GM20431 (cell line): ENCODE measurements around the gene GSTP1.
"Not testable (repeated sequence)": the region's sequence is repeated elsewhere in the genome, so short reads cannot be mapped to it uniquely, and the experiment has no call there.

Source experiments
- in situ Hi-C: fragments of 300-500 bp; cut with MseI, MboI; formaldehyde crosslinking; loops from one replicate; pipeline ENCODE4 v1.15.0; 2020; ENCODE audit warnings: low sequenced_read_pairs; ENCODE audit not compliant: unreplicated experiment

The GSTP1 gene

GRCh38 chr11:67562963-67563704 is 20.5 kb upstream of the GSTP1 start:
- in situ Hi-C loops = no loop called here

DNA sequence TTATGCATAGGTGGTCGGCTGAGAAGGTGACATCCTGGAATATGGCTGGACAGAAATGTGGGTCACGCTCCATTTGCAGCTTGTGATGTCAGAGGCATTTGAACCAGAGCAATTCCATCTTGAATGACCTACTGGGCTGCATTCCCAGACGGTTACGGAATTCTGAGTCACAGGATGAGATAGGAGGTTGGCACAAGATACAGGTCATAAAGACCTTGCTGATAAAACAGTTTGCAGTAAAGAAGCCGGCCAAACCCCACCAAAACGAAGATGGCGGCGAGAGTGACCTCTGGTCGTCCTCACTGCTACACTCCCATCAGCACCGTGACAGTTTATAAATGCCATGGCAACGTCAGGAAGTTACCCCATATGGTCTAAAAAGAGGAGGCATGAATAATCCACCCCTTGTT is 19.9 kb upstream of the GSTP1 start:
- in situ Hi-C loops = not testable (repeated sequence)

GRCh38 chr11:67564230-67564629 is 19.4 kb upstream of the GSTP1 start:
- in situ Hi-C loops = no loop called here

GRCh38 chr11:67571443-67571842 is 12.2 kb upstream of the GSTP1 start:
- in situ Hi-C loops = no loop called here

GRCh38 chr11:67572305-67572704 is 11.3 kb upstream of the GSTP1 start:
- in situ Hi-C loops = no loop called here

GRCh38 chr11:67572747-67573419 is 10.7 kb upstream of the GSTP1 start:
- in situ Hi-C loops = no loop called here

DNA sequence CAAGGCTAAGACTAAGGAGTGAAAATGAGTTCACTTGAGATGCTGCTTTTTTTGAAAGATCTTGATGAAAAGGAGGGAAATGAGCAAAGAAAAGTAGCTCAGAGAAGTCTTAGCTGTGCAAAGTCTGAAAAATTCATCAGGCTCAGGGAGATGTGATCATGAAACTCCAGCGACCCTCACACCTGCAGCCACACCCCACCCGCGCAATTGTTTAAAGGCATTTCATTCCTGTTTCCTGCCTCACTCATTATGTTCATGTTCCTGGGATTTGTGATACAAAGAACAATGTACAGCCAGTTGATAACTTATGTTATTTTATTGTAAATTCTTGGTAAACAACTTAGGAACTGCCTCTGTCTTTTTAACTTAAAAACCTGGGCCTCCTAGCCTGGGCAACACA is 8.7 kb upstream of the GSTP1 start:
- in situ Hi-C loops = no loop called here

GRCh38 chr11:67576735-67577475 is 6.7 kb upstream of the GSTP1 start:
- in situ Hi-C loops = no loop called here

DNA sequence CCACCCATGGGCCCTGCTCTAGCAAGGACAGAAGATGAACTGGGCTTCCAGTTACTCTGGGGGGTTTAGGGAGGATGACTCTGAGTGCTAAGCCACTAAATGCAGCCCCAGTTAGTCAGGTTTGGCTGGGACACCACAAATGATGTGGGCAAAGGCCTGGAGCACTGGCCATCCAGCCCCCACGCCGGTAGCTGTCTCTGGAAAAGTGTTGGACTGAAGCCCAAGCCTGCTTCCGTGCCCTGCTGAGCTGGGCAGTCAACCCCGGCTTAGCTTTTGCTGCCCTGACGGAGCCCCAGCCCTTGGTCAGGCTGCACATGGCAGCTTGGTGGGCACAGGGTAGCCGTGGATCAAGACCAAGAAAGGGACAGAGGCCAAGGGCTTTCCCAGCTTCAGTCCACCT is 5.7 kb upstream of the GSTP1 start:
- in situ Hi-C loops = no loop called here

DNA sequence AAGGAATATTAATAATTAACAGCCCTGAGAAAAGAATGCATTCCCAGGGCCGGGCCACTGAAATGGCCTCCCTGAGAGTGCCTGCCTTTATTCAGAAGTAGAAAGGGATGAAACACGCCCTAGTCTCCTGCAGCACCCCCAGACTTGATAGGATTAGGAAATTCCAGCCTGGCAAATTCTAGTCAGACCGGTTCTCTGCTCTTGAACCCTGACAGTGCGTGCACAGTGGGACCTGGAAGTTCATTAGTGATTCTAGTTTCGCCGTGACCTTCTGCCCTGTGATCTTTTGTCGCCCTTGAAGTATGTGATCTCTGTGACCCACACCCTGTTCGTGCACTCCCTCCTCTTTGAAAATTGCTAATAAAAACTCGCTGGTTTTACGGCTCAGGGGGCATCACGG is 2.1 kb upstream of the GSTP1 start:
- in situ Hi-C loops = no loop called here

DNA sequence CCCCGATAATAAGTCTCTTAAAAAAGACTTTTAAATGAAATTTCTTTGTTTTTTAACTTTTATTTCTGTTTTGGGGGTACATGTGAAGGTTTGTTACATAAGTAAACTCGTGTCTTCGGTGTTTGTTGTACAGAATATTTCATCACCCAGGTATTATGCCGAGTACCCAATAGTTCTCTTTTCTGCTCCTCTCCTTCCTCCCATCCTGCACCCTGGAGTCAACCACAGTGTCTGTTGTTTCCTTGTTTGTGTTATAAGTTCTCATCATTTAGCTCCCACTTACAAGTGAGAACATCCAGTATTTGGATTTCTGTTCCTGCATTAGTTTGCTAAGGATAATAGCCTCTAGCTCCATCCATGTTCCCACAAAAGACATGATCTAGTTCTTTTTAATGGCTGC is 1.6 kb upstream of the GSTP1 start:
- in situ Hi-C loops = no loop called here

DNA sequence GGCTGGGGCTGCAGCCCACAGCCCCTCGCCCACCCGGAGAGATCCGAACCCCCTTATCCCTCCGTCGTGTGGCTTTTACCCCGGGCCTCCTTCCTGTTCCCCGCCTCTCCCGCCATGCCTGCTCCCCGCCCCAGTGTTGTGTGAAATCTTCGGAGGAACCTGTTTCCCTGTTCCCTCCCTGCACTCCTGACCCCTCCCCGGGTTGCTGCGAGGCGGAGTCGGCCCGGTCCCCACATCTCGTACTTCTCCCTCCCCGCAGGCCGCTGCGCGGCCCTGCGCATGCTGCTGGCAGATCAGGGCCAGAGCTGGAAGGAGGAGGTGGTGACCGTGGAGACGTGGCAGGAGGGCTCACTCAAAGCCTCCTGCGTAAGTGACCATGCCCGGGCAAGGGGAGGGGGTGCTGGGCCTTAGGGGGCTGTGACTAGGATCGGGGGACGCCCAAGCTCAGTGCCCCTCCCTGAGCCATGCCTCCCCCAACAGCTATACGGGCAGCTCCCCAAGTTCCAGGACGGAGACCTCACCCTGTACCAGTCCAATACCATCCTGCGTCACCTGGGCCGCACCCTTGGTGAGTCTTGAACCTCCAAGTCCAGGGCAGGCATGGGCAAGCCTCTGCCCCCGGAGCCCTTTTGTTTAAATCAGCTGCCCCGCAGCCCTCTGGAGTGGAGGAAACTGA is 731 bp downstream of the GSTP1 start:
- in situ Hi-C loops = no loop called here

DNA sequence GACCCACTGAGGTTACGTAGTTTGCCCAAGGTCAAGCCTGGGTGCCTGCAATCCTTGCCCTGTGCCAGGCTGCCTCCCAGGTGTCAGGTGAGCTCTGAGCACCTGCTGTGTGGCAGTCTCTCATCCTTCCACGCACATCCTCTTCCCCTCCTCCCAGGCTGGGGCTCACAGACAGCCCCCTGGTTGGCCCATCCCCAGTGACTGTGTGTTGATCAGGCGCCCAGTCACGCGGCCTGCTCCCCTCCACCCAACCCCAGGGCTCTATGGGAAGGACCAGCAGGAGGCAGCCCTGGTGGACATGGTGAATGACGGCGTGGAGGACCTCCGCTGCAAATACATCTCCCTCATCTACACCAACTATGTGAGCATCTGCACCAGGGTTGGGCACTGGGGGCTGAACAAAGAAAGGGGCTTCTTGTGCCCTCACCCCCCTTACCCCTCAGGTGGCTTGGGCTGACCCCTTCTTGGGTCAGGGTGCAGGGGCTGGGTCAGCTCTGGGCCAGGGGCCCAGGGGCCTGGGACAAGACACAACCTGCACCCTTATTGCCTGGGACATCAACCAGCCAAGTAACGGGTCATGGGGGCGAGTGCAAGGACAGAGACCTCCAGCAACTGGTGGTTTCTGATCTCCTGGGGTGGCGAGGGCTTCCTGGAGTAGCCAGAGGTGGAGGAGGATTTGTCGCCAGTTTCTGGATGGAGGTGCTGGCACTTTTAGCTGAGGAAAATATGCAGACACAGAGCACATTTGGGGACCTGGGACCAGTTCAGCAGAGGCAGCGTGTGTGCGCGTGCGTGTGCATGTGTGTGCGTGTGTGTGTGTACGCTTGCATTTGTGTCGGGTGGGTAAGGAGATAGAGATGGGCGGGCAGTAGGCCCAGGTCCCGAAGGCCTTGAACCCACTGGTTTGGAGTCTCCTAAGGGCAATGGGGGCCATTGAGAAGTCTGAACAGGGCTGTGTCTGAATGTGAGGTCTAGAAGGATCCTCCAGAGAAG is 1.6 kb downstream of the GSTP1 start:
- in situ Hi-C loops = no loop called here

GRCh38 chr11:67585911-67586310 is 2.3 kb downstream of the GSTP1 start:
- in situ Hi-C loops = no loop called here

DNA sequence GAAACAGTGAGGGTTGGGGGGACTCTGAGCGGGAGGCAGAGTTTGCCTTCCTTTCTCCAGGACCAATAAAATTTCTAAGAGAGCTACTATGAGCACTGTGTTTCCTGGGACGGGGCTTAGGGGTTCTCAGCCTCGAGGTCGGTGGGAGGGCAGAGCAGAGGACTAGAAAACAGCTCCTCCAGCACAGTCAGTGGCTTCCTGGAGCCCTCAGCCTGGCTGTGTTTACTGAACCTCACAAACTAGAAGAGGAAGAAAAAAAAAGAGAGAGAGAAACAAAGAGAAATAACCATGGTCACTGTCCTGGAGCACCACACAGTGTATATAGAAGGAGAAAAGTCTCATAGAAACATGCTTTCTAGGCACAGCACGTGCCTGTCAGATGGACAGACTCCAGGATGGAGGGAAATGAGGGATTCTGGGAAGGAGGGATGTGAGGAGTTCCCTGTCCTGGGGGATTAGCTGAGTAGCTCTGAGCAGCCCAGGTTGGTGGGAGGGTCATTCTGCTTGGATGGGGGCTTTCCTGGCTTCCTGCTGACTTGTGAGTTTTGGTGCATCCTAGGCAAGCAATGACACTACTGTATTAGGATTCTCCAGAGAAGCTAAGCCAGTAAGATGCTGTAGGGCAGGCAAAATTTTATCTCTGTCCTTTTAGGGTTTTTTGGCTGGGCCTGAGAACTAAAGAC is 3.1 kb downstream of the GSTP1 start:
- in situ Hi-C loops = no loop called here

GRCh38 chr11:67588136-67588503 is 4.5 kb downstream of the GSTP1 start:
- in situ Hi-C loops = no loop called here

- in situ Hi-C loops = not testable (repeated sequence)
Measured at GRCh38 chr11:67588899-67589415, 5.3 kb downstream of the GSTP1 start.

- in situ Hi-C loops = no loop called here
Measured at GRCh38 chr11:67592880-67593564, 9.4 kb downstream of the GSTP1 start.
